Esophagus muscularis mucosa (tissue), 4 donors: ENCODE results near the gene MTERF1. TPM values are rescaled to one million over a fixed set of nuclear protein-coding genes. Genes with fewer than 3 reads are reported as not detected.

Experiments
- DNase-seq: peaks from one replicate; pipeline ENCODE4 v3.0.0-alpha.2; 2017; ENCODE audit errors: extremely low spot score
- H3K27ac ChIP-seq, 4 donors: fragments of 200-600 bp; sonication (generic); replicated peaks in 1 of 4; 1 replicate in 3 of 4; 2 replicates in 1 of 4; pipeline ENCODE4 v1.5.1; 2016 to 2019; ENCODE audit warnings: mild to moderate bottlenecking in 1 of 4
- H3K27me3 ChIP-seq, 4 donors: fragments of 200-600 bp; sonication (generic); one replicate each; pipeline versions ENCODE4 v1.5.1 to v1.6.0; 2016 to 2019
- H3K36me3 ChIP-seq, 4 donors: fragments of 200-600 bp; sonication (generic); one replicate each; pipeline ENCODE4 v1.5.1; 2016 to 2019
- H3K4me1 ChIP-seq, 4 donors: fragments of 200-600 bp; sonication (generic); one replicate each; pipeline ENCODE4 v1.5.1; 2016 to 2019
- H3K4me3 ChIP-seq, 4 donors: fragments of 200-600 bp; sonication (generic); 1 replicate in 2 of 4; 2 replicates in 2 of 4; pipeline ENCODE4 v1.5.1; 2016 to 2019; ENCODE audit warnings: mild to moderate bottlenecking in 4 of 4, moderate library complexity in 1 of 4
- H3K9me3 ChIP-seq, 4 donors: fragments of 200-600 bp; sonication (generic); 1 replicate in 3 of 4; 2 replicates in 1 of 4; pipeline ENCODE4 v1.5.1; 2016 to 2019
- EP300 ChIP-seq: sonication (generic); formaldehyde crosslinking; IDR thresholded peaks from one replicate; pipeline ENCODE4 v1.6.1; 2017; ENCODE audit warnings: antibody characterized with exemption
- POLR2A ChIP-seq: fragments of 450-650 bp; IDR thresholded peaks from one replicate; pipeline ENCODE4 v1.6.1; 2017; ENCODE audit warnings: antibody characterized with exemption, moderate library complexity, mild to moderate bottlenecking, low read depth
- POLR2AphosphoS5 ChIP-seq, 2 donors: sonication (generic); formaldehyde crosslinking; IDR thresholded peaks; one replicate each; pipeline ENCODE4 v1.6.1; 2017; ENCODE audit warnings: antibody characterized with exemption in 2 of 2
- WGBS: methylation state at CpG from one replicate; pipeline ENCODE4 v1.1.5; 2018; 5-methylcytosine and 5-hydroxymethylcytosine counted together
- intact Hi-C: fragments of 100-400 bp; cut with DNase I; formaldehyde crosslinking; loops from one replicate; pipeline ENCODE4 v1.15.1; 2023
- total RNA-seq, 4 donors: library from RNA; depleted of rRNA; stranded (reverse); fragments of >200 nt; gene quantifications; one replicate each; pipeline versions ENCODE4 v1.1.0 to v1.2.1, GENCODE V29; 2016
- TF ChIP-seq, protein P1 (sequence below), 3 experiments: fragments of 200-600 bp in 2 of 3; fragments of 450-650 bp in 1 of 3; sonication (generic) in 2 of 3; IDR thresholded peaks; one replicate each; pipeline ENCODE4 v1.5.1; 2017 to 2019; ENCODE audit warnings: antibody characterized with exemption in 3 of 3, mild to moderate bottlenecking in 2 of 3, moderate library complexity in 1 of 3

The MTERF1 gene, protein sequence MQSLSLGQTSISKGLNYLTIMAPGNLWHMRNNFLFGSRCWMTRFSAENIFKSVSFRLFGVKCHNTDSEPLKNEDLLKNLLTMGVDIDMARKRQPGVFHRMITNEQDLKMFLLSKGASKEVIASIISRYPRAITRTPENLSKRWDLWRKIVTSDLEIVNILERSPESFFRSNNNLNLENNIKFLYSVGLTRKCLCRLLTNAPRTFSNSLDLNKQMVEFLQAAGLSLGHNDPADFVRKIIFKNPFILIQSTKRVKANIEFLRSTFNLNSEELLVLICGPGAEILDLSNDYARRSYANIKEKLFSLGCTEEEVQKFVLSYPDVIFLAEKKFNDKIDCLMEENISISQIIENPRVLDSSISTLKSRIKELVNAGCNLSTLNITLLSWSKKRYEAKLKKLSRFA
- total RNA-seq, result 1 to 10 TPM; 4.3 to 7.9 (median 5.2) TPM

DNA sequence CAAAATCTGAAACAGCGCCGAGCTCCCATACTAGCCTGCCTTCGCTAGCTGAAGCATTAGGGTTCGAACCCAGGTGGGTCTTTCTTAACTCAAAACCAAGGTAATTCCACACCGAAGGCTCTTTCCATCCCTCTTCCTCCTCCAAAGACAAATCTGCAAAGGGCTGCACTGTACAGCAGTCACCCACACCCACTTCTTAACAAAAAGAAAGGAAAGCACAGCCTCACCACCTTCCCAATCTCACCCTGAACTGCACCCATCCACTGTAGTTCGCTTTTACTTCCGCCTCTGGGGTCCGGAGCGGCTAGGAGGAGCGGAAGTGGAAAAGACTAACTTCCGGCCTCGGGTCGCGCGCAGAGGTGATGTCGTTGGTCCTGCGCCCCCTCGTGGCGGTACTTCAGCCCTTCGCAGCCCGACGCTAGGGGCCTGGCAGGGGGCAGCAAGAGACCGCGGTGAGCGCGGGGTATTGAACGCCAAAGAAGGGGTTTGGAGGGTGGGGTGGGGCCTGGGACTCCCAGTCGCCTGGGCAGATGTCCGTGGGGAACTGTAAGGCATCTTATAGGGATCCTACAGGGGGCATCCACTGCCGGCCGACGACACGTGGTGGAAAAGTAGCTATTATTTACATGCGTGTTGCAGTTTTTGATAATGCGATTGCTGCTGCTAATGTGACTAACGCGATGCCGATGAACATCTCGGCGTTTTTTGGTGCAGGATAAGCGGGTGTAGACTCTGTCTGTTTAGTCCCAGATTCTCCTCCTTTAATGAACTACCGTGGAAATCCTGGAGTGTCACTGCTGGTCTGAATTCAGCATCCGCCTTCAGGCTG, at the start of gene MTERF1:
Gene MTERF1, minus strand, starts transcription at position 290 of the 829 bp plus-strand sequence. CDS start 619 bp downstream, outside the sequence.
- Histone ChIP-seq H3K36me3 (peaks cover 0 to 8% (median 0%) of the 10 kb centered on the region in 4 donors), H3K27ac (peak within 1 kb of the TSS; percentile 62 to 75 (median 68)), H3K9me3 (no peaks in the 10 kb centered on the region), H3K27me3 (no peaks in the 10 kb centered on the region), H3K4me3 (peak within 1 kb of the TSS; percentile 66 to 85 (median 75)), H3K4me1 (peaks cover 14 to 21% (median 17%) of the 10 kb centered on the region in 4 donors)
- WGBS, result 9% methylated on average over 43 of the region's 43 CpGs
- TF ChIP-seq EP300 (no peak), POLR2AphosphoS5 (IDR thresholded peaks at IDR 0.05) (peak; percentile 59 to 82), POLR2A (no peak)
- TF ChIP-seq, protein P1, sequence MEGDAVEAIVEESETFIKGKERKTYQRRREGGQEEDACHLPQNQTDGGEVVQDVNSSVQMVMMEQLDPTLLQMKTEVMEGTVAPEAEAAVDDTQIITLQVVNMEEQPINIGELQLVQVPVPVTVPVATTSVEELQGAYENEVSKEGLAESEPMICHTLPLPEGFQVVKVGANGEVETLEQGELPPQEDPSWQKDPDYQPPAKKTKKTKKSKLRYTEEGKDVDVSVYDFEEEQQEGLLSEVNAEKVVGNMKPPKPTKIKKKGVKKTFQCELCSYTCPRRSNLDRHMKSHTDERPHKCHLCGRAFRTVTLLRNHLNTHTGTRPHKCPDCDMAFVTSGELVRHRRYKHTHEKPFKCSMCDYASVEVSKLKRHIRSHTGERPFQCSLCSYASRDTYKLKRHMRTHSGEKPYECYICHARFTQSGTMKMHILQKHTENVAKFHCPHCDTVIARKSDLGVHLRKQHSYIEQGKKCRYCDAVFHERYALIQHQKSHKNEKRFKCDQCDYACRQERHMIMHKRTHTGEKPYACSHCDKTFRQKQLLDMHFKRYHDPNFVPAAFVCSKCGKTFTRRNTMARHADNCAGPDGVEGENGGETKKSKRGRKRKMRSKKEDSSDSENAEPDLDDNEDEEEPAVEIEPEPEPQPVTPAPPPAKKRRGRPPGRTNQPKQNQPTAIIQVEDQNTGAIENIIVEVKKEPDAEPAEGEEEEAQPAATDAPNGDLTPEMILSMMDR (IDR thresholded peaks at IDR 0.05), result peak; percentile 95 to 98 (median 97)
- DNase-seq, result peak; percentile 96
- intact Hi-C loops, result loop anchor here (5.0 to 10.0 kb wide), 3 partner anchors 62 to 796 kb away; partner anchors contain the start of gene AKAP9

DNA sequence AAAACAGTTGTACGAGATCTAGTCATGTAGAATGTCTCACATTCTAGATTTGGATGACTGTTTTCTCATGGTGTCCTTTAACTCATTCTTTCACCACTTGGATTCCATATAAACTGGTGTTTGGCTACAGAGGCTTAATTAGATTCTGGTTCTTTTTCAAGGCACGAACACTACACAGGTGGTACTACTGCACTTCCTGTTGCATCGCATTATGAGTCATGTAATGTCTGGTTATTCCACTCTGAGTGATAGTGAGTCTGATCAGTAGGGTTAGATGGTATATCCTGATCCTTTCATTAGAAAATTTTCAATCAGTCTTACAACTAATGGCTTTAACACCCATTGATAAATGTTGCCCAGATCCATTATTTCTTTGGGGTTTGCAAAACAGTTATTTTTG, 49.0 kb upstream of the MTERF1 start:
- 79% methylated on average over 3 of the region's 3 CpGs for WGBS

DNA sequence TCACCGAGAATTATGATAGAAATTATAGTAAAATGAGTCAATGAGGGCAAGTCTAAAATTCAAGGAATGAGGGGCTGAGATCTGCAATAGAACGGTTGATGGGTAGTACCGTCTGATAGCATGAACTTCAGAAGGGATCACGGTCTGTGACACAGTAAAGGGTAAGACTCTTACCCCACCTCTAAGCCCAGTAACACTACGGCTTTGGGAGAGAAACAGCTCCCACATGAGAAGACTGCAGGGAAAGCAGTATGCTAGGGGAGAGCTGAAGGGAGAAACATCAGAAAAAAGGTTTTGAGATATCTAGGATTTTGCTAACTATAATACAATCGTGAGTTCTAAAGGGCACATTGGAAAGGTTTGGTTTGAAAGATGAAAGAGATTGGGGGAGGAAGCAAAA, 47.4 kb upstream of the MTERF1 start:
- TF ChIP-seq EP300 (no peak), POLR2AphosphoS5 (IDR thresholded peaks at IDR 0.05) (no peak), POLR2A (no peak)
- TF ChIP-seq, protein P1 (IDR thresholded peaks at IDR 0.05), result no peak
- Histone ChIP-seq H3K9me3 (no peaks in the 10 kb centered on the region), H3K36me3 (no peaks in the 10 kb centered on the region), H3K4me3 (no peak overlapping the region), H3K27me3 (no peaks in the 10 kb centered on the region), H3K4me1 (no peaks in the 10 kb centered on the region), H3K27ac (no peak overlapping the region)
- intact Hi-C loops, result no loop called here
- no peak for DNase-seq
- 89% methylated on average over 5 of the region's 6 CpGs for WGBS

More for the DNA sequence above, 49.0 kb upstream of the MTERF1 start:
- Histone ChIP-seq H3K36me3 (no peaks in the 10 kb centered on the region), H3K4me1 (no peaks in the 10 kb centered on the region), H3K27ac (no peak overlapping the region), H3K9me3 (no peaks in the 10 kb centered on the region), H3K27me3 (no peaks in the 10 kb centered on the region), H3K4me3 (no peak overlapping the region)
- DNase-seq, result no peak
- TF ChIP-seq, protein P1 (IDR thresholded peaks at IDR 0.05), result no peak
- TF ChIP-seq POLR2AphosphoS5 (IDR thresholded peaks at IDR 0.05) (no peak), POLR2A (no peak), EP300 (no peak)
- intact Hi-C loops, result no loop called here

DNA sequence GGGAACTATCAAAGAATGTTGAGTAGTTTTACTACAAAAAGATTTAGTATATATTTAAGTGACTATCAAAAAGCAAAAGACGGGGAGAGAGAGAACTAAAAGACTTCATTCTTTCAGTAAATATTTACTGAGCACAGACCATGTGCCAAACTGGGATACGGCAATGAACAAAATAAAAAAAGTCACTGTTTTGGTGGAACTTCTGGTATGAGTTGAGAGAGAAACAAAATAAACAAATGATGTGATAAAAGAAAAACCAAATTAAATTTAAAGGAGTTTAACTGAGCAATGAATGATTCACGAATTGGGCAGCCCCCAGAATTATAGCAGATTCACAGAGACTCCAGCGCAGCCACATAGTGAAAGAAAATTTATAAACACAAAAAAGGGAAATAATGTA, 42.4 kb upstream of the MTERF1 start:
- Histone ChIP-seq H3K27ac (no peak overlapping the region), H3K4me3 (no peak overlapping the region), H3K36me3 (no peaks in the 10 kb centered on the region), H3K4me1 (peaks cover 0 to 4% (median 0%) of the 10 kb centered on the region in 4 donors), H3K27me3 (no peaks in the 10 kb centered on the region), H3K9me3 (no peaks in the 10 kb centered on the region)
- TF ChIP-seq EP300 (no peak), POLR2A (no peak), POLR2AphosphoS5 (IDR thresholded peaks at IDR 0.05) (no peak)
- TF ChIP-seq, protein P1 (IDR thresholded peaks at IDR 0.05), result no peak
- no peak for DNase-seq
- WGBS, result 59% methylated on average over 4 of the region's 4 CpGs
- intact Hi-C loops, result no loop called here
